ENCODE data around the gene PPP3CA. TPM values are rescaled to one million over a fixed set of nuclear protein-coding genes. Genes with fewer than 3 reads are reported as not detected.

Gene PPP3CA
- total and polyA plus RNA-seq, 11 donors, result 5.9 to 32.5 (median 19.3) TPM

DNA sequence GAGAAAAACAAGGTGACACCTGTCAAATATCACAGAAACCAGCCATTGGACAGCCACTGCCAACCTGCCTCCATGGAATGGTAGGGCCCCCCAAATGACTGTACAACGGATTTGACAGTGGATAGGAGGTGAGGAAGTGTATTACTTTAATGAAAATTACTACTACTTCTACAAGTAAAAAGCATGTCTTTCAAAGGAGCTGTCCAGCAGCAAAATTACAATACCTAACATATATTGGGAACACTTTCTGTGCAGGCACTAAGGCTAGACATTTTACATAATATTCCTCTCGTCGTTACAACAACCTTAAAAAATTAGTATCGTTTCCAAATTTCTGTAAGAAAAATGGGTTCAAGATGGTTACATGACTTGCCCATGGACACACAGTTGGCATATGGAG, 14.9 kb downstream of the PPP3CA start:
- no peaks in the 10 kb centered on the region for H3K27me3 ChIP-seq
- no peak for DNase-seq
- no peak for ATAC-seq
- WGBS, 4 donors, result 89 to 92% (median 90%) methylated on average over 4 of the region's 4 CpGs
- no peak overlapping the region for H3K27ac ChIP-seq
- no peak overlapping the region for H3K4me3 ChIP-seq
- TF ChIP-seq, protein P1, sequence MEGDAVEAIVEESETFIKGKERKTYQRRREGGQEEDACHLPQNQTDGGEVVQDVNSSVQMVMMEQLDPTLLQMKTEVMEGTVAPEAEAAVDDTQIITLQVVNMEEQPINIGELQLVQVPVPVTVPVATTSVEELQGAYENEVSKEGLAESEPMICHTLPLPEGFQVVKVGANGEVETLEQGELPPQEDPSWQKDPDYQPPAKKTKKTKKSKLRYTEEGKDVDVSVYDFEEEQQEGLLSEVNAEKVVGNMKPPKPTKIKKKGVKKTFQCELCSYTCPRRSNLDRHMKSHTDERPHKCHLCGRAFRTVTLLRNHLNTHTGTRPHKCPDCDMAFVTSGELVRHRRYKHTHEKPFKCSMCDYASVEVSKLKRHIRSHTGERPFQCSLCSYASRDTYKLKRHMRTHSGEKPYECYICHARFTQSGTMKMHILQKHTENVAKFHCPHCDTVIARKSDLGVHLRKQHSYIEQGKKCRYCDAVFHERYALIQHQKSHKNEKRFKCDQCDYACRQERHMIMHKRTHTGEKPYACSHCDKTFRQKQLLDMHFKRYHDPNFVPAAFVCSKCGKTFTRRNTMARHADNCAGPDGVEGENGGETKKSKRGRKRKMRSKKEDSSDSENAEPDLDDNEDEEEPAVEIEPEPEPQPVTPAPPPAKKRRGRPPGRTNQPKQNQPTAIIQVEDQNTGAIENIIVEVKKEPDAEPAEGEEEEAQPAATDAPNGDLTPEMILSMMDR (IDR thresholded peaks at IDR 0.05), result no peak
- no peak for TF ChIP-seq POLR2A (IDR thresholded peaks at IDR 0.05)
- H3K4me1 ChIP-seq, result peaks cover 0 to 53% (median 23%) of the 10 kb centered on the region in 12 donors
- no peaks in the 10 kb centered on the region for H3K9me3 ChIP-seq
- no peaks in the 10 kb centered on the region for H3K36me3 ChIP-seq
- intact Hi-C loops (cut with DNase I), result no loop called here

DNA sequence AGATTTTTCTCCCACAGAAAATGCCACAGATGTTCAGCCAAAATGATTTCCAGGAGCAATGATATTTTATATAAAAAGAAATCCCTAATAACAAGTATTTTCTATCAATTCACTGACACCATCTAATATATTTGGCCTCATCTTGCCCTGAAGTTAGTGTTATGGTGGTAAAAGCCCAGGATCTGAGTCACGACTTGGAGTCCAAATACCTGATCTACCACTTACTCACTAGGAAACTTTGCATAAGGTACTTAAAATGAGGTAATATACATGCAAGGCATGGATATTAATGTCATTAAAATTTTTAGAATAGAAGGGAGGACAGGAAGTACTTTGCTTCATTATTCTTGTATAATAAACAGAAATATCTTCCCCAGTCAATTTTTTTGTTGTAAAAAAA, 16.3 kb downstream of the PPP3CA start:
- H3K27ac ChIP-seq, result no peak overlapping the region
- intact Hi-C loops (cut with DNase I), result no loop called here
- H3K9me3 ChIP-seq, result no peaks in the 10 kb centered on the region
- ATAC-seq, result no peak
- no peaks in the 10 kb centered on the region for H3K36me3 ChIP-seq
- no peak overlapping the region for H3K4me3 ChIP-seq
- H3K27me3 ChIP-seq, result no peaks in the 10 kb centered on the region
- DNase-seq, result no peak
- H3K4me1 ChIP-seq, result peaks cover 0 to 48% (median 18%) of the 10 kb centered on the region in 12 donors
- TF ChIP-seq, protein P1 (IDR thresholded peaks at IDR 0.05), result no peak
- TF ChIP-seq POLR2A (IDR thresholded peaks at IDR 0.05), result no peak
- WGBS, 4 donors, result 87 to 92% (median 89%) methylated on average over 1 of the region's 1 CpG

DNA sequence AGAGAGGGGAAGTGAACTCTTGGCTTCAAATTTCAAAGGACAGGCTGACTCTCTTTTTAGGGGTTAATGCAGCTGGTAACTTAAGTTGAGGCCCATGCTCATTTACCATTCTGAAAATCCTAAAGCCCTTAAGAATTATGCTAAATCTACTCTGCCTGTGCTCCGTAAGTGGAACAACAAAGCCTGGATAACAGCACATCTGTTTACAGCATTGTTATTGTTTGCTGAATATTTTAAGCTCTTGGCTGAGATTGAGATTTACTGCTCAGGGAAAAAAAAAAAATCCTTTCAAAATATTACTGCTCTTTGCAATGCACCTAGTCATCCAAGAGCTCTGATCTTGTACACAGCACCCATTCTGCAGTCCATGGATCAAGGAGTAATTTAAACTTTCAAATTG, 17.7 kb downstream of the PPP3CA start:
- ATAC-seq (no peak), DNase-seq (no peak)
- no peaks in the 10 kb centered on the region for H3K9me3 ChIP-seq
- H3K27ac ChIP-seq, result no peak overlapping the region
- H3K4me1 ChIP-seq, result peaks cover 0 to 43% (median 14%) of the 10 kb centered on the region in 12 donors
- intact Hi-C loops (cut with DNase I), result no loop called here
- H3K4me3 ChIP-seq, result no peak overlapping the region
- WGBS, 4 donors, result 49 to 73% (median 62%) methylated on average over 1 of the region's 1 CpG
- no peaks in the 10 kb centered on the region for H3K36me3 ChIP-seq
- H3K27me3 ChIP-seq, result no peaks in the 10 kb centered on the region
- TF ChIP-seq POLR2A (IDR thresholded peaks at IDR 0.05), result no peak
- TF ChIP-seq, protein P1 (IDR thresholded peaks at IDR 0.05), result no peak

DNA sequence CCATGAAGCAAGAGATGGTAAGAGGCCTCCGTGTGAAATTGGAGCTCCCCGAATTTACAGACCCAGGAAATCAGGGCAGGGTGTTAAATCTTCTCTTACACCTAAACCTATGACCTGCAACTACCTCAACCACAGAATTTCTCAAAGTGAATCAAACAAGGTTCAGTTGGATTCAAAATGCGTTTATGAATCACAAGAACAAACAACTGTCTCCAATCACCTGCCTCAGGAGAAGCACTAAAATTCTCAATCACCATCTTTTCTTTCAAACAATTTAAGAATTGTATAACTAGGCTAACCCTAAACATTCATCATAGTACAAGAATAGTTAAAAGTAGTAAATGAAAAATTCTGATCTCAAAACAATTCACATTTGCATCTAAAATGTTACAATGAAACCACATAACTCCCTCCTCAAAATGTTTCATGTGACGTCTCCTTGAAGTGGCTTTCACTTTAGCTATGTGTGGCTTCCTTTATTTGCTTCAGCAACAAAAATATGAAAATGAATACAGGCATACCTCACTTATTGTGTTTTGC, 19.2 kb downstream of the PPP3CA start:
- intact Hi-C loops (cut with DNase I), result no loop called here
- no peaks in the 10 kb centered on the region for H3K9me3 ChIP-seq
- H3K4me1 ChIP-seq, result peaks cover 0 to 43% (median 14%) of the 10 kb centered on the region in 12 donors
- no peak for ATAC-seq
- TF ChIP-seq POLR2A (IDR thresholded peaks at IDR 0.05), result no peak
- TF ChIP-seq, protein P1 (IDR thresholded peaks at IDR 0.05), result no peak
- 71 to 86% (median 76%) methylated on average over 4 of the region's 4 CpGs for WGBS, 4 donors
- H3K27ac ChIP-seq, result no peak overlapping the region
- no peak for DNase-seq
- H3K27me3 ChIP-seq, result no peaks in the 10 kb centered on the region
- no peaks in the 10 kb centered on the region for H3K36me3 ChIP-seq
- no peak overlapping the region for H3K4me3 ChIP-seq
